ENCODE measurements around the gene ADGRL3. TPM values are rescaled to one million over a fixed set of nuclear protein-coding genes. Genes with fewer than 3 reads are reported as not detected.

Gene ADGRL3
- total RNA-seq, 4 donors from 2014 or later, result 0.19 to 7.8 (median 1.3) TPM

DNA sequence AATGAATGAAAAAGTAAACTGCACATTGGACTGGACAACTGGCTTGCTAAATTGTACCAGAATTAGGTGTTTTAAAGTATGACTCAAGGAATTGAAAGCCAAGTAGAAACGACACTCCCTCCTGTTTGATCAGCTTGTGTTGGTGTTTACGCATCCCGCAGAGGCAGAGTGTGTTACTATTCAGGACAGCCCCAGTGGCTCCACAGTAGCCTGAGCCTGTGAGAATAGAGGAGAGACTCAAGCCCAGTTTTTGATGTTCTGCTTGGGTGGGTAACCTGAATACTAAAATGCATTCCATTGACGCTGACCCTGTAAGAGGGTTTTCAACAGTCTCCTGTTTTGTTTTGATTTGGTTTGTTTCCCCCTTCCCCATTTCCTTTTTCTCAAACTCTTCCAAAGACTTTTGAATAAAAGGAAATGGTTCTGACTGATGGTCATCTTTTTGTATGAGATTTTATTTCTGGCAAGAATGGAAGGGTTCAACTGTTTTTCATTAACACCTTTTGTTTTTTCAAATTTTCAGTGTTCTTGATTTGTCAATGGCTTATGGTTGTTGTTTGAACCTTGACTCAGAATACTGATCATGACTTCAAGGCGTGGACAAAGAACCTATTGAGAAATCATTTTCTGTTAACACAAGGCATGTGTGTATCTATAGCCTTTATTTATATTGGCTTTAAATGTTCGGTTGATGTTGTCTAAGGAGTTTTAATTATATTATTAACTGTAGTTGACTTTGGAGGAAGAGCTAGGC, 10.2 kb downstream of the ADGRL3 start:
- Histone ChIP-seq H3K36me3 (no peaks in the 10 kb centered on the region), H3K9me3 (no peaks in the 10 kb centered on the region), H3K4me1 (no peaks in the 10 kb centered on the region), H3K27me3 (peaks cover 0 to 7% (median 0%) of the 10 kb centered on the region in 4 donors), H3K4me3 (no peak overlapping the region), H3K27ac (no peak overlapping the region)
- no peak for TF ChIP-seq POLR2A (IDR thresholded peaks at IDR 0.05)
- no peak for TF ChIP-seq CTCF (IDR thresholded peaks at IDR 0.05)
- DNase-seq, result no peak
- WGBS, 2 donors, result 63 to 73% methylated on average over 6 of the region's 6 CpGs
- intact Hi-C loops (cut with DNase I), result no loop called here

DNA sequence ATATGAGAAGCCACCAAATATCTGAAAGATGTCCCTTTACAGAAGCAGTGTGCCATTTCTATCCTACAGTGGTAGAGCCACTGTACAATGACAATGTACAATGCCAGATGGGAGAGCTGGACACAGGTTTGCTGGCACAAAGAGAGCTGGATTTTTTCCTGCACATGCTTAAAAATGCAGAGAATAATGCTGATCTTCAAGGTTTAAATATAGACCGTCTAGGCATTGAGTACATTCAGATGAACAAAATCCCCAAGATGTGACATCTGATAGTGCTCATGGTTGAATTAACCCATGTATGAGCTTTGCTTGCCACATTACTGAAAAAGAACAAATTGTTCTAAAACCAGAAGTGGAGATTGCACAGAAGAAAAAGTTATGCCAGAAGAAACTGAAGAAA, 11.7 kb downstream of the ADGRL3 start:
- peaks cover 0 to under 1% (median 0%) of the 10 kb centered on the region in 4 donors for H3K27me3 ChIP-seq
- DNase-seq, result no peak
- H3K4me1 ChIP-seq, result no peaks in the 10 kb centered on the region
- H3K9me3 ChIP-seq, result no peaks in the 10 kb centered on the region
- 40 to 67% methylated on average over 1 of the region's 1 CpG for WGBS, 2 donors
- TF ChIP-seq POLR2A (IDR thresholded peaks at IDR 0.05) (no peak), CTCF (IDR thresholded peaks at IDR 0.05) (no peak)
- no peak overlapping the region for H3K27ac ChIP-seq
- H3K36me3 ChIP-seq, result no peaks in the 10 kb centered on the region
- intact Hi-C loops (cut with DNase I), result no loop called here
- H3K4me3 ChIP-seq, result no peak overlapping the region

GRCh38 chr4:61212788-61213187, 12.7 kb downstream of the ADGRL3 start:
- no peak for DNase-seq
- intact Hi-C loops (cut with DNase I), result no loop called here
- H3K27me3 ChIP-seq, result no peaks in the 10 kb centered on the region
- no peaks in the 10 kb centered on the region for H3K36me3 ChIP-seq
- H3K27ac ChIP-seq, result no peak overlapping the region
- H3K4me1 ChIP-seq, result no peaks in the 10 kb centered on the region
- no peak overlapping the region for H3K4me3 ChIP-seq
- no peaks in the 10 kb centered on the region for H3K9me3 ChIP-seq
- no peak for TF ChIP-seq CTCF (IDR thresholded peaks at IDR 0.05)
- TF ChIP-seq POLR2A (IDR thresholded peaks at IDR 0.05), result no peak
- 76 to 87% methylated on average over 2 of the region's 2 CpGs for WGBS, 2 donors

GRCh38 chr4:61214680-61215079, 14.6 kb downstream of the ADGRL3 start:
- Histone ChIP-seq H3K4me3 (no peak overlapping the region), H3K4me1 (no peaks in the 10 kb centered on the region), H3K9me3 (no peaks in the 10 kb centered on the region), H3K36me3 (no peaks in the 10 kb centered on the region), H3K27ac (no peak overlapping the region), H3K27me3 (no peaks in the 10 kb centered on the region)
- DNase-seq, result no peak
- WGBS, 2 donors, result 65 to 70% methylated on average over 5 of the region's 5 CpGs
- TF ChIP-seq POLR2A (IDR thresholded peaks at IDR 0.05), result no peak
- TF ChIP-seq CTCF (IDR thresholded peaks at IDR 0.05), result no peak
- intact Hi-C loops (cut with DNase I), result no loop called here

DNA sequence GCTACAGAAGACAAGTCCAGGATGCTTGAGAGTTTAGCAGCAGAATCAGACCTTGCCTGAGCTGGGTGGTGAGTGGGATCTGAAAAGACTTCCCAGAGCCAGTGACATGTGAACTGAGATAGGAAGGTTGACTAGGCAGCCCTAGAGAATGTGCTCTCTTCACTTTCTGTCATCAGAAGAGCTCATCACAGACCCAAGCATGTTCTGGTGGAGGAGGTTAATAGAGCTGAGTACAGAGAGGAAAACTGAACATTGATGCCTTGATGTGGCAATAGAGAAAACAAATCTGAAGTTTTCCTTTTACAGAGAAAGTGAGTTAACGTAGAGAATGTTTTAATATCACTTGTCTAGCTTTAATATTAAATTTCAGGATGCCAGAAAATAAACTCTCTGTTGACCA, 17.1 kb downstream of the ADGRL3 start:
- no peaks in the 10 kb centered on the region for H3K4me1 ChIP-seq

More for the DNA sequence above, 17.1 kb downstream of the ADGRL3 start:
- Histone ChIP-seq H3K4me3 (no peak overlapping the region), H3K9me3 (no peaks in the 10 kb centered on the region), H3K36me3 (no peaks in the 10 kb centered on the region), H3K27ac (no peak overlapping the region), H3K27me3 (no peaks in the 10 kb centered on the region)
- intact Hi-C loops (cut with DNase I), result no loop called here
- 79 to 100% methylated on average over 1 of the region's 1 CpG for WGBS, 2 donors
- no peak for DNase-seq
- TF ChIP-seq CTCF (IDR thresholded peaks at IDR 0.05) (no peak), POLR2A (IDR thresholded peaks at IDR 0.05) (no peak)
